Measurements from ENCODE around the gene HBEGF. TPM values are rescaled to one million over a fixed set of nuclear protein-coding genes. Genes with fewer than 3 reads are reported as not detected.

HBEGF gene
- total and polyA plus RNA-seq, 9 donors = 10.0 to 27.0 (median 14.6) TPM

GRCh38 chr5:140372971-140373487, 26.6 kb upstream of the HBEGF start:
- Histone ChIP-seq H3K4me3 (ENCODE audit: low read length) (no peak overlapping the region), H3K4me1 (ENCODE audit: control insufficient read depth, insufficient read depth, low read length) (peaks cover 3% of the 10 kb centered on the region), H3K9me3 (replicated peaks; ENCODE audit: control insufficient read depth, low read depth, low read length) (no peaks in the 10 kb centered on the region), H3K27ac (ENCODE audit: low read length) (no peak overlapping the region), H3K36me3 (ENCODE audit: control insufficient read depth, insufficient read depth, low read length) (no peaks in the 10 kb centered on the region), H3K27me3 (ENCODE audit: control insufficient read depth, insufficient read depth, low read length) (no peaks in the 10 kb centered on the region)
- 60% methylated on average over 1 of the region's 2 CpGs for WGBS (ENCODE audit: insufficient coverage)
- peak; percentile 92 for DNase-seq

GRCh38 chr5:140371356-140372151, 25.2 kb upstream of the HBEGF start:
- no CpG with 5 or more reads among the region's 3 CpGs for WGBS (ENCODE audit: insufficient coverage)
- Histone ChIP-seq H3K4me3 (ENCODE audit: low read length) (no peak overlapping the region), H3K27me3 (ENCODE audit: control insufficient read depth, insufficient read depth, low read length) (no peaks in the 10 kb centered on the region), H3K36me3 (ENCODE audit: control insufficient read depth, insufficient read depth, low read length) (no peaks in the 10 kb centered on the region), H3K27ac (ENCODE audit: low read length) (no peak overlapping the region), H3K4me1 (ENCODE audit: control insufficient read depth, insufficient read depth, low read length) (peaks cover 3% of the 10 kb centered on the region), H3K9me3 (replicated peaks; ENCODE audit: control insufficient read depth, low read depth, low read length) (no peaks in the 10 kb centered on the region)
- DNase-seq = no peak

GRCh38 chr5:140367256-140368013, 21.0 kb upstream of the HBEGF start:
- no peak for DNase-seq
- Histone ChIP-seq H3K4me3 (ENCODE audit: low read length) (no peak overlapping the region), H3K4me1 (ENCODE audit: control insufficient read depth, insufficient read depth, low read length) (peaks cover 7% of the 10 kb centered on the region), H3K27me3 (ENCODE audit: control insufficient read depth, insufficient read depth, low read length) (no peaks in the 10 kb centered on the region), H3K9me3 (replicated peaks; ENCODE audit: control insufficient read depth, low read depth, low read length) (no peaks in the 10 kb centered on the region), H3K27ac (ENCODE audit: low read length) (no peak overlapping the region), H3K36me3 (ENCODE audit: control insufficient read depth, insufficient read depth, low read length) (no peaks in the 10 kb centered on the region)
- WGBS (ENCODE audit: insufficient coverage) = 86% methylated on average over 4 of the region's 8 CpGs

- peaks cover 7% of the 10 kb centered on the region for H3K4me1 ChIP-seq (ENCODE audit: control insufficient read depth, insufficient read depth, low read length)
- no peaks in the 10 kb centered on the region for H3K36me3 ChIP-seq (ENCODE audit: control insufficient read depth, insufficient read depth, low read length)
- no peak overlapping the region for H3K27ac ChIP-seq (ENCODE audit: low read length)
- no peak overlapping the region for H3K4me3 ChIP-seq (ENCODE audit: low read length)
- no peak for DNase-seq
- H3K9me3 ChIP-seq (replicated peaks; ENCODE audit: control insufficient read depth, low read depth, low read length) = no peaks in the 10 kb centered on the region
- no peaks in the 10 kb centered on the region for H3K27me3 ChIP-seq (ENCODE audit: control insufficient read depth, insufficient read depth, low read length)
- 64% methylated on average over 4 of the region's 7 CpGs for WGBS (ENCODE audit: insufficient coverage)
Measured at GRCh38 chr5:140366589-140367255, 20.3 kb upstream of the HBEGF start.

GRCh38 chr5:140365941-140366340, 19.5 kb upstream of the HBEGF start:
- H3K4me1 ChIP-seq (ENCODE audit: control insufficient read depth, insufficient read depth, low read length) = peaks cover 7% of the 10 kb centered on the region
- DNase-seq = no peak
- no peak overlapping the region for H3K4me3 ChIP-seq (ENCODE audit: low read length)
- H3K9me3 ChIP-seq (replicated peaks; ENCODE audit: control insufficient read depth, low read depth, low read length) = no peaks in the 10 kb centered on the region
- H3K27me3 ChIP-seq (ENCODE audit: control insufficient read depth, insufficient read depth, low read length) = no peaks in the 10 kb centered on the region
- WGBS (ENCODE audit: insufficient coverage) = 83% methylated on average over 3 of the region's 4 CpGs
- no peaks in the 10 kb centered on the region for H3K36me3 ChIP-seq (ENCODE audit: control insufficient read depth, insufficient read depth, low read length)
- H3K27ac ChIP-seq (ENCODE audit: low read length) = no peak overlapping the region

GRCh38 chr5:140365282-140365681, 18.9 kb upstream of the HBEGF start:
- H3K4me3 ChIP-seq (ENCODE audit: low read length) = no peak overlapping the region
- H3K27me3 ChIP-seq (ENCODE audit: control insufficient read depth, insufficient read depth, low read length) = no peaks in the 10 kb centered on the region
- peaks cover 7% of the 10 kb centered on the region for H3K4me1 ChIP-seq (ENCODE audit: control insufficient read depth, insufficient read depth, low read length)
- no peaks in the 10 kb centered on the region for H3K36me3 ChIP-seq (ENCODE audit: control insufficient read depth, insufficient read depth, low read length)
- WGBS (ENCODE audit: insufficient coverage) = 100% methylated on average over 1 of the region's 3 CpGs
- H3K27ac ChIP-seq (ENCODE audit: low read length) = no peak overlapping the region
- no peak for DNase-seq
- H3K9me3 ChIP-seq (replicated peaks; ENCODE audit: control insufficient read depth, low read depth, low read length) = no peaks in the 10 kb centered on the region

GRCh38 chr5:140364472-140364765, 18.0 kb upstream of the HBEGF start:
- no peaks in the 10 kb centered on the region for H3K27me3 ChIP-seq (ENCODE audit: control insufficient read depth, insufficient read depth, low read length)
- WGBS (ENCODE audit: insufficient coverage) = no CpG with 5 or more reads among the region's 3 CpGs

GRCh38 chr5:140363631-140364471, 17.4 kb upstream of the HBEGF start:
- H3K9me3 ChIP-seq (replicated peaks; ENCODE audit: control insufficient read depth, low read depth, low read length) = no peaks in the 10 kb centered on the region
- peaks cover 7% of the 10 kb centered on the region for H3K4me1 ChIP-seq (ENCODE audit: control insufficient read depth, insufficient read depth, low read length)
- H3K36me3 ChIP-seq (ENCODE audit: control insufficient read depth, insufficient read depth, low read length) = no peaks in the 10 kb centered on the region
- no peak for DNase-seq
- H3K27ac ChIP-seq (ENCODE audit: low read length) = no peak overlapping the region
- 43% methylated on average over 12 of the region's 20 CpGs for WGBS (ENCODE audit: insufficient coverage)
- no peaks in the 10 kb centered on the region for H3K27me3 ChIP-seq (ENCODE audit: control insufficient read depth, insufficient read depth, low read length)
- no peak overlapping the region for H3K4me3 ChIP-seq (ENCODE audit: low read length)

More at GRCh38 chr5:140364472-140364765, 18.0 kb upstream of the HBEGF start:
- Histone ChIP-seq H3K9me3 (replicated peaks; ENCODE audit: control insufficient read depth, low read depth, low read length) (no peaks in the 10 kb centered on the region), H3K4me3 (ENCODE audit: low read length) (no peak overlapping the region), H3K27ac (ENCODE audit: low read length) (no peak overlapping the region), H3K36me3 (ENCODE audit: control insufficient read depth, insufficient read depth, low read length) (no peaks in the 10 kb centered on the region), H3K4me1 (ENCODE audit: control insufficient read depth, insufficient read depth, low read length) (peaks cover 7% of the 10 kb centered on the region)
- no peak for DNase-seq

- Histone ChIP-seq H3K4me1 (ENCODE audit: control insufficient read depth, insufficient read depth, low read length) (peaks cover 7% of the 10 kb centered on the region), H3K9me3 (replicated peaks; ENCODE audit: control insufficient read depth, low read depth, low read length) (no peaks in the 10 kb centered on the region), H3K4me3 (ENCODE audit: low read length) (no peak overlapping the region), H3K27me3 (ENCODE audit: control insufficient read depth, insufficient read depth, low read length) (no peaks in the 10 kb centered on the region), H3K27ac (ENCODE audit: low read length) (no peak overlapping the region), H3K36me3 (ENCODE audit: control insufficient read depth, insufficient read depth, low read length) (no peaks in the 10 kb centered on the region)
- DNase-seq = peak; percentile 59
- 9% methylated on average over 22 of the region's 29 CpGs for WGBS (ENCODE audit: insufficient coverage)
Measured at GRCh38 chr5:140362875-140363630, 16.6 kb upstream of the HBEGF start.

Data from muscle of leg (tissue), 11 donors.